Gastroesophageal sphincter (tissue), 4 donors: ENCODE measurements around the gene KIAA0930. TPM values are rescaled to one million over a fixed set of nuclear protein-coding genes. Genes with fewer than 3 reads are reported as not detected.

Experiments used
- ATAC-seq: fragments of 150-250 bp; one replicate; pipeline ENCODE4 v1.9.1; 2016; ENCODE audit warnings: mild to moderate bottlenecking, moderate library complexity
- H3K27ac ChIP-seq, 4 donors: fragments of 200-600 bp; sonication (generic) in 3 of 4; 1 replicate in 3 of 4; 2 replicates in 1 of 4; pipeline ENCODE4 v1.5.1; 2016 to 2019
- H3K27me3 ChIP-seq: fragments of 200-600 bp; sonication (generic); one replicate; pipeline ENCODE4 v1.5.1; 2019
- H3K36me3 ChIP-seq, 2 donors: fragments of 200-600 bp; sonication (generic); one replicate each; pipeline ENCODE4 v1.5.1; 2019; ENCODE audit warnings: control low read depth in 1 of 2
- H3K4me1 ChIP-seq, 3 donors: fragments of 200-600 bp; sonication (generic); 1 replicate in 2 of 3; 2 replicates in 1 of 3; pipeline ENCODE4 v1.5.1; 2016 to 2019; ENCODE audit warnings: control low read depth in 2 of 3
- H3K4me3 ChIP-seq, 2 donors: fragments of 200-600 bp; sonication (generic); one replicate each; pipeline ENCODE4 v1.5.1; 2019; ENCODE audit warnings: mild to moderate bottlenecking in 1 of 2, moderate library complexity in 1 of 2
- H3K9me3 ChIP-seq, 3 donors: fragments of 200-600 bp; sonication (generic); one replicate each; pipeline ENCODE4 v1.5.1; 2017 to 2019; ENCODE audit warnings: control low read depth in 2 of 3
- CTCF ChIP-seq, 4 experiments: fragments of 200-600 bp in 2 of 4; fragments of 450-650 bp in 2 of 4; sonication (generic) in 1 of 4; IDR thresholded peaks; one replicate each; pipeline ENCODE4 v1.5.1; 2017 to 2019; ENCODE audit warnings: antibody characterized with exemption in 4 of 4, mild to moderate bottlenecking in 2 of 4, moderate library complexity in 2 of 4
- EP300 ChIP-seq: sonication (generic); formaldehyde crosslinking; IDR thresholded peaks from one replicate; pipeline ENCODE4 v1.6.1; 2017; ENCODE audit warnings: antibody characterized with exemption, mild to moderate bottlenecking
- POLR2A ChIP-seq, 2 donors: fragments of 450-650 bp; IDR thresholded peaks; one replicate each; pipeline ENCODE4 v1.6.1; 2017; ENCODE audit warnings: antibody characterized with exemption in 2 of 2, mild to moderate bottlenecking in 2 of 2, moderate library complexity in 1 of 2
- POLR2AphosphoS5 ChIP-seq: sonication (generic); formaldehyde crosslinking; IDR thresholded peaks from one replicate; pipeline ENCODE4 v1.6.1; 2017; ENCODE audit warnings: antibody characterized with exemption
- WGBS, 2 donors: methylation state at CpG; one replicate each; pipeline ENCODE4 v1.1.5; 2018; ENCODE audit warnings: low coverage in 1 of 2; 5-methylcytosine and 5-hydroxymethylcytosine counted together
- total RNA-seq, 4 donors: library from RNA; depleted of rRNA; stranded (reverse); fragments of >200 nt; gene quantifications; one replicate each; pipeline ENCODE4 v1.1.0, GENCODE V29; 2016

Gene KIAA0930
- total RNA-seq, 4 donors from 2014 or later = 26.1 to 54.2 (median 37.3) TPM

GRCh38 chr22:45206233-45206632 lies 34.5 kb downstream of the KIAA0930 start:
- Histone ChIP-seq H3K9me3 (no peaks in the 10 kb centered on the region), H3K27me3 (no peaks in the 10 kb centered on the region), H3K4me3 (no peak overlapping the region), H3K36me3 (peaks cover 0 to 60% of the 10 kb centered on the region in 2 donors), H3K27ac (no peak overlapping the region), H3K4me1 (peaks cover 0 to 42% (median 21%) of the 10 kb centered on the region in 3 donors)
- ATAC-seq = no peak
- 93 to 100% methylated on average over 2 to 6 of the region's 6 CpGs for WGBS, 2 donors
- TF ChIP-seq POLR2AphosphoS5 = no peak
- TF ChIP-seq EP300 = no peak
- no peak for TF ChIP-seq CTCF (IDR thresholded peaks at IDR 0.05)
- no peak for TF ChIP-seq POLR2A (IDR thresholded peaks at IDR 0.05)

- TF ChIP-seq EP300 (no peak), POLR2A (IDR thresholded peaks at IDR 0.05) (no peak), POLR2AphosphoS5 (no peak), CTCF (IDR thresholded peaks at IDR 0.05) (no peak)
- Histone ChIP-seq H3K27ac (no peak overlapping the region), H3K4me3 (no peak overlapping the region), H3K27me3 (no peaks in the 10 kb centered on the region), H3K36me3 (peaks cover 0 to 61% of the 10 kb centered on the region in 2 donors), H3K4me1 (peaks cover 0 to 39% (median 13%) of the 10 kb centered on the region in 3 donors), H3K9me3 (no peaks in the 10 kb centered on the region)
- 100% methylated on average over 1 of the region's 20 CpGs; no CpG with 5 or more reads in 1 of the 2 donors for WGBS, 2 donors
- no peak for ATAC-seq
These were observed 35.3 kb downstream of the KIAA0930 start for GRCh38 chr22:45205276-45205925.

GRCh38 chr22:45204819-45205218 lies 35.9 kb downstream of the KIAA0930 start:
- no peak overlapping the region for H3K4me3 ChIP-seq
- H3K4me1 ChIP-seq = peaks cover 0 to 33% (median 7%) of the 10 kb centered on the region in 3 donors
- H3K36me3 ChIP-seq = peaks cover 0 to 63% of the 10 kb centered on the region in 2 donors
- H3K27me3 ChIP-seq = no peaks in the 10 kb centered on the region
- 88 to 92% methylated on average over 4 to 13 of the region's 14 CpGs for WGBS, 2 donors
- no peak for ATAC-seq
- H3K27ac ChIP-seq = no peak overlapping the region
- TF ChIP-seq POLR2AphosphoS5 (no peak), EP300 (no peak), CTCF (IDR thresholded peaks at IDR 0.05) (no peak), POLR2A (IDR thresholded peaks at IDR 0.05) (no peak)
- no peaks in the 10 kb centered on the region for H3K9me3 ChIP-seq

GRCh38 chr22:45204241-45204640 lies 36.5 kb downstream of the KIAA0930 start:
- no peak for ATAC-seq
- H3K27me3 ChIP-seq = no peaks in the 10 kb centered on the region
- H3K27ac ChIP-seq = no peak overlapping the region
- peaks cover 0 to 28% (median 7%) of the 10 kb centered on the region in 3 donors for H3K4me1 ChIP-seq
- peaks cover 0 to 69% of the 10 kb centered on the region in 2 donors for H3K36me3 ChIP-seq
- TF ChIP-seq EP300 (no peak), POLR2AphosphoS5 (no peak), POLR2A (IDR thresholded peaks at IDR 0.05) (no peak), CTCF (IDR thresholded peaks at IDR 0.05) (no peak)
- no peak overlapping the region for H3K4me3 ChIP-seq
- no peaks in the 10 kb centered on the region for H3K9me3 ChIP-seq
- WGBS, 2 donors = no CpG with 5 or more reads among the region's 13 CpGs
